ENCODE data around the gene COCH.

DNA sequence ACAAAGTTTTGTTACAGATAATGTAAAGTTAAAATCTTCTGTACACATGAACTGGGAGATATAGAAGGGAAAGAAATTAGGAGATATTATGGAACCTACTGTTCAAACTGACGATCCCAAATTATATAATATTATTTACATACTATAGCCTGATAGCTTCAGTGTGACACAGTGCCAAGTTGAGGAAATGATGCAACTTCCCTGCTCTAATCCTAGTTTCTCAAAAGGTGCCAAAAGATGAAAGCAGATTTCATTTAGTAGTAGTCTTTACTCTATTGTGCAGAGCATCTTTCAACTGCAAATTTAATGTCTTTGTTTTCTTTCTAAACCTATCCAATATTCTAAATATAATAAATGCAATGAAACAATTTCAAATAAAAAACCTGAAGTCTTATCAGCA is 46.9 kb downstream of the COCH start:
- TF ChIP-seq CTCF (IDR thresholded peaks at IDR 0.05 in 4 of 5, conservative IDR thresholded peaks at IDR 0.05 in 1 of 5) (no peak), POLR2A (IDR thresholded peaks at IDR 0.05) (no peak)

Measured in gastrocnemius medialis (tissue), 4 donors.